HFF-Myc (cell line): ENCODE data around the gene CACNA1I.

Experiments
- DNase-seq: peaks from one replicate; pipeline ENCODE4 v3.0.0-alpha.2; 2011; ENCODE audit warnings: low read depth; ENCODE audit errors: extremely low read depth
- H3K4me3 ChIP-seq: replicated peaks from 2 replicates; pipeline ENCODE4 v1.5.1; 2011; ENCODE audit warnings: low read depth, mild to moderate bottlenecking, control low read depth, low read length
- CTCF ChIP-seq: IDR thresholded peaks from 2 replicates; pipeline ENCODE4 v1.5.1; 2012; ENCODE audit warnings: mild to moderate bottlenecking, low read depth, low read length, control low read depth; ENCODE audit errors: missing control alignments

CACNA1I gene

GRCh38 chr22:39623603-39624500, 53.3 kb downstream of the CACNA1I start:
- no peak for DNase-seq
- TF ChIP-seq CTCF: no peak
- H3K4me3 ChIP-seq: no peak overlapping the region

- no peak overlapping the region for H3K4me3 ChIP-seq
- DNase-seq: no peak
- no peak for TF ChIP-seq CTCF
Measured at GRCh38 chr22:39624501-39624821, 53.9 kb downstream of the CACNA1I start.

GRCh38 chr22:39625569-39626537, 55.3 kb downstream of the CACNA1I start:
- no peak for TF ChIP-seq CTCF
- H3K4me3 ChIP-seq: no peak overlapping the region

GRCh38 chr22:39627208-39627607, 56.7 kb downstream of the CACNA1I start:
- no peak overlapping the region for H3K4me3 ChIP-seq
- DNase-seq: no peak
- no peak for TF ChIP-seq CTCF

More at GRCh38 chr22:39625569-39626537, 55.3 kb downstream of the CACNA1I start:
- DNase-seq: no peak

GRCh38 chr22:39627865-39628562, 57.5 kb downstream of the CACNA1I start:
- H3K4me3 ChIP-seq: no peak overlapping the region
- no peak for TF ChIP-seq CTCF
- DNase-seq: no peak

GRCh38 chr22:39628563-39629080, 58.1 kb downstream of the CACNA1I start:
- no peak for DNase-seq
- no peak overlapping the region for H3K4me3 ChIP-seq
- no peak for TF ChIP-seq CTCF
